NT2/D1 (cell line): ENCODE results near the gene BRD4.

Source experiments
- DNase-seq: peaks from one replicate; pipeline ENCODE4 v3.0.0-alpha.2; 2011; ENCODE audit warnings: low read depth, low spot score
- H3K27me3 ChIP-seq: 2 replicates; pipeline ENCODE4 v1.6.0; 2011; ENCODE audit warnings: mild to moderate bottlenecking; ENCODE audit not compliant: insufficient read length, insufficient read depth
- H3K36me3 ChIP-seq: 2 replicates; pipeline ENCODE4 v1.6.1; 2011; ENCODE audit warnings: mild to moderate bottlenecking, low read length, mixed read lengths; ENCODE audit not compliant: insufficient read depth, insufficient read length
- H3K4me1 ChIP-seq: 2 replicates; pipeline ENCODE4 v1.5.1; 2011; ENCODE audit not compliant: insufficient read depth, insufficient read length
- H3K4me3 ChIP-seq: 2 replicates; pipeline ENCODE4 v1.5.1; 2011; ENCODE audit warnings: low read depth; ENCODE audit not compliant: insufficient read length
- H3K9ac ChIP-seq: 2 replicates; pipeline ENCODE4 v1.6.0; 2011; ENCODE audit warnings: low read depth; ENCODE audit not compliant: insufficient read length
- H3K9me3 ChIP-seq: 2 replicates; pipeline ENCODE4 v1.5.1; 2011; ENCODE audit warnings: mild to moderate bottlenecking, low read length; ENCODE audit not compliant: insufficient read depth
- SUZ12 ChIP-seq: IDR thresholded peaks from 2 replicates; pipeline ENCODE4 v1.6.1; 2011; ENCODE audit not compliant: insufficient read length, insufficient read depth; ENCODE audit errors: extremely low read depth
- YY1 ChIP-seq: IDR thresholded peaks from 2 replicates; pipeline ENCODE4 v1.6.1; 2011; ENCODE audit not compliant: insufficient read length, insufficient read depth
- ZNF274 ChIP-seq: IDR thresholded peaks from 2 replicates; pipeline ENCODE4 v1.6.1; 2011; ENCODE audit warnings: mild to moderate bottlenecking, low read depth, low read length

Gene BRD4

GRCh38 chr19:15296841-15297415, 35.4 kb downstream of the BRD4 start:
- H3K9me3 ChIP-seq, result no peaks in the 10 kb centered on the region
- peaks cover 26% of the 10 kb centered on the region for H3K36me3 ChIP-seq
- peaks cover 23% of the 10 kb centered on the region for H3K4me1 ChIP-seq
- H3K27me3 ChIP-seq, result no peaks in the 10 kb centered on the region
- H3K4me3 ChIP-seq, result no peak overlapping the region
- no peak overlapping the region for H3K9ac ChIP-seq
- DNase-seq, result no peak
- no peak for TF ChIP-seq ZNF274
- TF ChIP-seq SUZ12, result no peak
- no peak for TF ChIP-seq YY1

DNA sequence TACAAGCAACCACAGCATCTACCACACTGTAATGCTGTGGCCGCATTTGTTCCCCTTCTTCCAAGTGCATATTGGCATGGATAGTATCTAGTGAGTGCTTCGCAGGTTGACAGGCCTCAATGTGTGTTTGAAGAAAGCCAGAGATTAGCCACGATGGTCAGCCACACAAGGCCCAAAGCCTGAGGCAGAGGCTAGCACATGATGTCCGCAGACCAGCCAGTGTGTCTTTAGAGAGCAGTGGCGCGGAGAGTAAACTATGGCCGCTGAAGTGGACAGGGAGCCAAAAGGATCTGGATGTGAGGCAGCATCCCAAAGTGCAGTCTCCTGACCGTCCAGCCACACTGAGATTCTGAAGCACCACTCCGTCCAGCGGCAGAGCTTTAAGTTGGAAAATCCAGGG, 36.0 kb downstream of the BRD4 start:
- Histone ChIP-seq H3K9me3 (no peaks in the 10 kb centered on the region), H3K4me1 (peaks cover 23% of the 10 kb centered on the region), H3K27me3 (no peaks in the 10 kb centered on the region), H3K4me3 (no peak overlapping the region), H3K9ac (no peak overlapping the region), H3K36me3 (peaks cover 26% of the 10 kb centered on the region)
- DNase-seq, result no peak
- TF ChIP-seq ZNF274 (no peak), SUZ12 (no peak), YY1 (no peak)

DNA sequence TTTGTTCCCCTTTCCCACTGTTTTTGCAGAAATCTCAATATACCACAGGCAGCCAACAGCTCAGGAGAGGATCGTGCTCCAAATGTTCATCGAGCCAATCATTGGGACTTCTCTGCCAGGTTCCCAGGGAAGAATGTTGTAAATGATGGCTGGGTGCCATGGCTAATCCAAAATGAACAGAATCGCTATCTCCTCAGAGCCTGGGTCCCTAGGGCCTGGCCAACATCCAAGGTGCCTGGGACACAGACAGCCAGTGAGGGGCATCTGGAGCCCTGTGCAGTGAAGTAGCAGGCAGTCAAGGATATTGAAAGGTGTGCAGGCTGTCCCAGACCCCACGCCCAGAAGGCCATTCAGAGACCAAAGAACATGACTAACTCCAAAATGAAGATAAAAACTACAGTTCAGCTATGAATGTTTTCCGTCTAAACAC, 37.8 kb downstream of the BRD4 start:
- Histone ChIP-seq H3K27me3 (no peaks in the 10 kb centered on the region), H3K9me3 (no peaks in the 10 kb centered on the region), H3K36me3 (peaks cover 26% of the 10 kb centered on the region), H3K9ac (no peak overlapping the region), H3K4me3 (no peak overlapping the region), H3K4me1 (peaks cover 25% of the 10 kb centered on the region)
- DNase-seq, result no peak
- TF ChIP-seq ZNF274 (no peak), SUZ12 (no peak), YY1 (no peak)

GRCh38 chr19:15293781-15294491, 38.4 kb downstream of the BRD4 start:
- H3K4me3 ChIP-seq, result no peak overlapping the region
- H3K27me3 ChIP-seq, result no peaks in the 10 kb centered on the region
- no peaks in the 10 kb centered on the region for H3K9me3 ChIP-seq
- H3K9ac ChIP-seq, result no peak overlapping the region
- TF ChIP-seq ZNF274, result no peak
- peaks cover 26% of the 10 kb centered on the region for H3K36me3 ChIP-seq
- no peak for DNase-seq
- peaks cover 27% of the 10 kb centered on the region for H3K4me1 ChIP-seq

DNA sequence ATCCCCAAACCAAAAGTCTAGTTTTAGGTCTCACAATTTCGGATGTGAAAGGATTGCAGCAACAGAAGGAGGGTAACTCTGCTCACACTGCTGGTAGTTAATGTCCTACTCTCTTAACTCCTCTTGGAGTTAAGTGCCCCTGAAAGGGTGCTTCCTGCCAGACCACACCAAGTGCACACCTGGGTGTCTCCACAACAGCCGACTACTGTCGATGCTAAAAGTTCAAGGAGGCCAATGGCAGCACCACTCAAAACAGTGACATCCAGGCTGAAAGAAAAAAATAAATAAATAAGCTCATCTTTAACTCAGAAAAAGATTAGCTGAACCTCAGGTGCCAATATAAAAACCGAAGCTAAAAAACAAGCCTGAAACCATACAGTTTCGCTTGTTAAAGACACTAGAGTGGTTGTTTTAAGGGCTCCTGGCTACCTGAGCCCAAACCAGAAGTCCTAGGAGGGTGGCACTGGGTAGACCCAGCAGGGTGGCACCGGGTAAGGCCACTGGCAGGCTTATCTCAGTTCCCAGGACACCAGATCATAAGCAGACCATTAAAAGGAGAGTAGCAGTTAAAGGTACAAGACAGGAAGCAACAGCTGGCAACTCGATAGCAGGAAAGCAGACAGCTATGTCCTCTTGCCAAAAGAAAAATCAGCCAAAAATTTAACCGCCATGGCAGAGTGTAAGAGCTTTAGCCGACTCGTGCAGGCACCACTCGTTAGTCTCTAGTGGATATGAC, 39.3 kb downstream of the BRD4 start:
- Histone ChIP-seq H3K36me3 (peaks cover 30% of the 10 kb centered on the region), H3K4me1 (peaks cover 29% of the 10 kb centered on the region), H3K9ac (no peak overlapping the region), H3K4me3 (no peak overlapping the region), H3K27me3 (no peaks in the 10 kb centered on the region), H3K9me3 (no peaks in the 10 kb centered on the region)
- TF ChIP-seq SUZ12 (no peak), ZNF274 (no peak), YY1 (no peak)
- DNase-seq, result no peak

DNA sequence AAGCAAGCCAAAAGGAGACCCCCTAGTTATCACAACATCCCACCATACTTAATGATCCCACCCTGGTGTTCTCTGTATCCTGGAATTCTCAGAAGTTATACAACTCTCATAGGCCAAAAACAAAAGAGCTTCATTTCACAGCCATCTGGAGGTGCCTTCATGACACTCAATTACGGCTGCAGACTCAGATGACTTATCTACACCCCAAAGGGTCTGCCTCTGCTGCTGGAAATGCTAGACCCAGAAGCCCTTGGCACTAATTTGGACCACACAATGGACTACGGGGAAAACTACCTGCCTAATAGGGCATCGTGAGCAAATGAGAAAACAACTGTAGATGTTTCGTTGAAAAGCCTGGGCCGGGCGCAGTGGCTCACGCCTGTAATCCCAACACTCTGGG, 40.2 kb downstream of the BRD4 start:
- H3K4me1 ChIP-seq, result peaks cover 20% of the 10 kb centered on the region
- H3K27me3 ChIP-seq, result no peaks in the 10 kb centered on the region
- H3K9me3 ChIP-seq, result no peaks in the 10 kb centered on the region
- TF ChIP-seq SUZ12 (no peak), ZNF274 (no peak), YY1 (no peak)
- H3K4me3 ChIP-seq, result no peak overlapping the region
- DNase-seq, result no peak
- peaks cover 26% of the 10 kb centered on the region for H3K36me3 ChIP-seq
- no peak overlapping the region for H3K9ac ChIP-seq

GRCh38 chr19:15291548-15292021, 40.8 kb downstream of the BRD4 start:
- Histone ChIP-seq H3K36me3 (peaks cover 21% of the 10 kb centered on the region), H3K9ac (no peak overlapping the region), H3K4me3 (no peak overlapping the region), H3K27me3 (no peaks in the 10 kb centered on the region), H3K4me1 (peaks cover 17% of the 10 kb centered on the region), H3K9me3 (no peaks in the 10 kb centered on the region)
- no peak for TF ChIP-seq YY1
- no peak for TF ChIP-seq SUZ12
- no peak for TF ChIP-seq ZNF274
- DNase-seq, result no peak
